Subcutaneous abdominal adipose tissue (tissue), 5 donors: ENCODE measurements around the gene ENPEP.
"Not testable (repeated sequence)": the region's sequence is repeated elsewhere in the genome, so short reads cannot be mapped to it uniquely, and the experiment has no call there.

Source experiments
- H3K27ac ChIP-seq: one replicate; pipeline ENCODE4 v1.7.0; 2013; ENCODE audit warnings: low read depth, mild to moderate bottlenecking, inconsistent platforms, low read length, moderate library complexity
- H3K27me3 ChIP-seq, 5 donors: one replicate each; pipeline ENCODE4 v1.7.0; 2013; ENCODE audit warnings: low read length in 5 of 5, inconsistent platforms in 1 of 5; ENCODE audit not compliant: control insufficient read depth in 5 of 5, insufficient read depth in 4 of 5
- H3K36me3 ChIP-seq, 5 donors: one replicate each; pipeline ENCODE4 v1.7.0; 2013; ENCODE audit warnings: low read length in 5 of 5; ENCODE audit not compliant: control insufficient read depth in 5 of 5, insufficient read depth in 5 of 5
- H3K4me1 ChIP-seq, 5 donors: one replicate each; pipeline ENCODE4 v1.7.0; 2013; ENCODE audit warnings: low read length in 5 of 5, mild to moderate bottlenecking in 3 of 5, moderate library complexity in 1 of 5; ENCODE audit not compliant: control insufficient read depth in 5 of 5, insufficient read depth in 5 of 5
- H3K4me3 ChIP-seq, 5 donors: one replicate each; pipeline ENCODE4 v1.7.0; 2013; ENCODE audit warnings: low read length in 5 of 5, low read depth in 1 of 5
- H3K9ac ChIP-seq, 5 donors: one replicate each; pipeline ENCODE4 v1.7.0; 2013; ENCODE audit warnings: low read length in 5 of 5, mild to moderate bottlenecking in 4 of 5, moderate library complexity in 3 of 5
- H3K9me3 ChIP-seq, 5 donors: one replicate each; pipeline ENCODE4 v1.7.0; 2013; ENCODE audit warnings: low read length in 5 of 5; ENCODE audit not compliant: control insufficient read depth in 5 of 5
- donor health status: healthy.
- donor health status: healthy.
- donor health status: healthy.
- donor health status: healthy.
- donor health status: healthy.

Gene ENPEP

GRCh38 chr4:110475881-110476818 lies at the start of gene ENPEP:
Gene ENPEP, plus strand, starts transcription at chr4:110476155. Its CDS starts 260 bp downstream, at chr4:110476415.
- Histone ChIP-seq H3K4me3 (peak within 1 kb of the TSS; percentile 62 to 76 (median 68)), H3K27me3 (peaks cover 0 to 13% (median 11%) of the 10 kb centered on the region in 5 donors), H3K9me3 (no peaks in the 10 kb centered on the region), H3K36me3 (no peaks in the 10 kb centered on the region), H3K27ac (peak within 1 kb of the TSS; percentile 43), H3K4me1 (peaks cover 0 to 12% (median 10%) of the 10 kb centered on the region in 5 donors), H3K9ac (peak within 1 kb of the TSS in 3 of 5 donors; percentile 40 to 62 (median 48))

GRCh38 chr4:110431805-110432204 lies 44.1 kb upstream of the ENPEP start:
- H3K9me3 ChIP-seq, H3K36me3 ChIP-seq, H3K4me3 ChIP-seq, H3K9ac ChIP-seq, H3K27ac ChIP-seq, H3K27me3 ChIP-seq, H3K4me1 ChIP-seq: not testable (repeated sequence)

GRCh38 chr4:110437292-110437691 lies 38.7 kb upstream of the ENPEP start:
- H3K4me1 ChIP-seq, result not testable (repeated sequence)

GRCh38 chr4:110439209-110439608 lies 36.7 kb upstream of the ENPEP start:
- H3K27me3 ChIP-seq, H3K36me3 ChIP-seq, H3K9ac ChIP-seq, H3K4me3 ChIP-seq, H3K27ac ChIP-seq, H3K4me1 ChIP-seq, H3K9me3 ChIP-seq: not testable (repeated sequence)

More at GRCh38 chr4:110437292-110437691, 38.7 kb upstream of the ENPEP start:
- H3K9ac ChIP-seq, H3K4me3 ChIP-seq, H3K9me3 ChIP-seq, H3K36me3 ChIP-seq, H3K27me3 ChIP-seq, H3K27ac ChIP-seq: not testable (repeated sequence)

GRCh38 chr4:110442309-110442708 lies 33.6 kb upstream of the ENPEP start:
- no peaks in the 10 kb centered on the region for H3K36me3 ChIP-seq
- no peak overlapping the region for H3K4me3 ChIP-seq
- H3K4me1 ChIP-seq, result no peaks in the 10 kb centered on the region
- no peaks in the 10 kb centered on the region for H3K27me3 ChIP-seq
- H3K9me3 ChIP-seq, result no peaks in the 10 kb centered on the region
- H3K27ac ChIP-seq, result no peak overlapping the region
- H3K9ac ChIP-seq, result no peak overlapping the region

- Histone ChIP-seq H3K4me3 (no peak overlapping the region), H3K9me3 (no peaks in the 10 kb centered on the region), H3K9ac (no peak overlapping the region), H3K27me3 (no peaks in the 10 kb centered on the region), H3K27ac (no peak overlapping the region), H3K4me1 (no peaks in the 10 kb centered on the region), H3K36me3 (no peaks in the 10 kb centered on the region)
These were observed 33.2 kb upstream of the ENPEP start for GRCh38 chr4:110442788-110443187.

GRCh38 chr4:110449947-110450346 lies 26.0 kb upstream of the ENPEP start:
- Histone ChIP-seq H3K4me1 (no peaks in the 10 kb centered on the region), H3K36me3 (no peaks in the 10 kb centered on the region), H3K9me3 (no peaks in the 10 kb centered on the region), H3K27me3 (no peaks in the 10 kb centered on the region), H3K27ac (no peak overlapping the region), H3K9ac (no peak overlapping the region), H3K4me3 (no peak overlapping the region)

GRCh38 chr4:110452546-110452945 lies 23.4 kb upstream of the ENPEP start:
- H3K36me3 ChIP-seq, result no peaks in the 10 kb centered on the region
- H3K9ac ChIP-seq, result no peak overlapping the region
- no peaks in the 10 kb centered on the region for H3K4me1 ChIP-seq
- H3K27ac ChIP-seq, result no peak overlapping the region
- no peak overlapping the region for H3K4me3 ChIP-seq
- no peaks in the 10 kb centered on the region for H3K27me3 ChIP-seq
- H3K9me3 ChIP-seq, result no peaks in the 10 kb centered on the region

- H3K9ac ChIP-seq, result no peak overlapping the region
- no peaks in the 10 kb centered on the region for H3K36me3 ChIP-seq
- no peak overlapping the region for H3K4me3 ChIP-seq
- no peak overlapping the region for H3K27ac ChIP-seq
- no peaks in the 10 kb centered on the region for H3K9me3 ChIP-seq
- H3K27me3 ChIP-seq, result no peaks in the 10 kb centered on the region
- no peaks in the 10 kb centered on the region for H3K4me1 ChIP-seq
These were observed 21.5 kb upstream of the ENPEP start for GRCh38 chr4:110454441-110454840.

- Histone ChIP-seq H3K27me3 (no peaks in the 10 kb centered on the region), H3K27ac (no peak overlapping the region)
These were observed 17.3 kb upstream of the ENPEP start for GRCh38 chr4:110458494-110459266.

More at GRCh38 chr4:110458494-110459266, 17.3 kb upstream of the ENPEP start:
- Histone ChIP-seq H3K4me1 (no peaks in the 10 kb centered on the region), H3K9ac (no peak overlapping the region), H3K4me3 (no peak overlapping the region), H3K9me3 (no peaks in the 10 kb centered on the region), H3K36me3 (no peaks in the 10 kb centered on the region)
